Right atrium auricular region (tissue), 2 donors: Measurements from ENCODE around the gene DDX3X. TPM values are rescaled to one million over a fixed set of nuclear protein-coding genes. Genes with fewer than 3 reads are reported as not detected.
"Not testable (repeated sequence)": the region's sequence is repeated elsewhere in the genome, so short reads cannot be mapped to it uniquely, and the experiment has no call there.

Experiments used
- DNase-seq: peaks from one replicate; pipeline ENCODE4 v3.0.0-alpha.2; 2019; ENCODE audit warnings: low spot score
- H3K27ac ChIP-seq, 2 donors: fragments of 200-600 bp; sonication (generic); 1 replicate in 1 of 2; 2 replicates in 1 of 2; pipeline ENCODE4 v1.5.1; 2016 to 2019
- H3K27me3 ChIP-seq, 2 donors: fragments of 200-600 bp; sonication (generic); one replicate each; pipeline versions ENCODE4 v1.5.1 to v1.6.0; 2017 to 2019
- H3K36me3 ChIP-seq: fragments of 200-600 bp; sonication (generic); one replicate; pipeline ENCODE4 v1.5.1; 2016
- H3K4me1 ChIP-seq, 2 donors: fragments of 200-600 bp; sonication (generic); one replicate each; pipeline versions ENCODE4 v1.5.1 to v1.6.0; 2017 to 2019
- H3K4me3 ChIP-seq, 2 donors: fragments of 200-600 bp; sonication (generic); 1 replicate in 1 of 2; 2 replicates in 1 of 2; pipeline ENCODE4 v1.5.1; 2017 to 2019; ENCODE audit warnings: mild to moderate bottlenecking in 1 of 2, moderate library complexity in 1 of 2
- H3K9me3 ChIP-seq, 2 donors: fragments of 200-600 bp; sonication (generic); one replicate each; pipeline ENCODE4 v1.5.1; 2019
- CTCF ChIP-seq, 2 donors: fragments of 200-600 bp; sonication (generic); IDR thresholded peaks; one replicate each; pipeline ENCODE4 v1.5.1; 2019; ENCODE audit warnings: antibody characterized with exemption in 2 of 2
- total RNA-seq, 2 donors: library from RNA; depleted of rRNA; stranded (reverse); fragments of >200 nt; gene quantifications; one replicate each; pipeline ENCODE4 v1.1.0, GENCODE V29; 2016

DDX3X gene
- total RNA-seq, 2 donors from 2014 or later: 150 to 152 TPM

- no peak for DNase-seq
- peaks cover 44% of the 10 kb centered on the region for H3K36me3 ChIP-seq
- H3K9me3 ChIP-seq: no peaks in the 10 kb centered on the region
- no peak overlapping the region for H3K4me3 ChIP-seq
- peaks cover 0 to 11% of the 10 kb centered on the region in 2 donors for H3K4me1 ChIP-seq
- H3K27ac ChIP-seq: peak overlapping the region in 1 of 2 donors; percentile 4
- no peaks in the 10 kb centered on the region for H3K27me3 ChIP-seq
- TF ChIP-seq CTCF (IDR thresholded peaks at IDR 0.05): no peak
Observed at GRCh38 chrX:41350976-41351569, 17.1 kb downstream of the DDX3X start.

GRCh38 chrX:41351923-41352322 is 18.0 kb downstream of the DDX3X start:
- Histone ChIP-seq H3K27me3 (no peaks in the 10 kb centered on the region), H3K27ac (no peak overlapping the region), H3K9me3 (no peaks in the 10 kb centered on the region), H3K36me3 (peaks cover 35% of the 10 kb centered on the region), H3K4me3 (no peak overlapping the region), H3K4me1 (peaks cover 0 to 11% of the 10 kb centered on the region in 2 donors)
- no peak for TF ChIP-seq CTCF (IDR thresholded peaks at IDR 0.05)
- no peak for DNase-seq

GRCh38 chrX:41352329-41352838 is 18.4 kb downstream of the DDX3X start:
- Histone ChIP-seq H3K9me3 (no peaks in the 10 kb centered on the region), H3K27me3 (no peaks in the 10 kb centered on the region), H3K4me1 (peaks cover 0 to 11% of the 10 kb centered on the region in 2 donors), H3K36me3 (peaks cover 31% of the 10 kb centered on the region), H3K4me3 (no peak overlapping the region), H3K27ac (no peak overlapping the region)
- no peak for TF ChIP-seq CTCF (IDR thresholded peaks at IDR 0.05)
- DNase-seq: no peak

GRCh38 chrX:41353985-41354384 is 20.0 kb downstream of the DDX3X start:
- Histone ChIP-seq H3K9me3 (no peaks in the 10 kb centered on the region), H3K36me3 (peaks cover 15% of the 10 kb centered on the region), H3K4me1 (peaks cover 0 to 11% of the 10 kb centered on the region in 2 donors), H3K4me3 (no peak overlapping the region), H3K27ac (no peak overlapping the region), H3K27me3 (no peaks in the 10 kb centered on the region)
- DNase-seq: no peak
- no peak for TF ChIP-seq CTCF (IDR thresholded peaks at IDR 0.05)

GRCh38 chrX:41369152-41369551 is 35.2 kb downstream of the DDX3X start:
- H3K9me3 ChIP-seq: no peaks in the 10 kb centered on the region
- no peaks in the 10 kb centered on the region for H3K4me1 ChIP-seq
- H3K4me3 ChIP-seq: no peak overlapping the region
- no peak for TF ChIP-seq CTCF (IDR thresholded peaks at IDR 0.05)
- no peaks in the 10 kb centered on the region for H3K36me3 ChIP-seq
- H3K27ac ChIP-seq: no peak overlapping the region
- DNase-seq: no peak
- no peaks in the 10 kb centered on the region for H3K27me3 ChIP-seq

- not testable (repeated sequence) for H3K36me3 ChIP-seq, H3K27ac ChIP-seq, H3K4me3 ChIP-seq, H3K27me3 ChIP-seq, H3K4me1 ChIP-seq, DNase-seq, H3K9me3 ChIP-seq
Observed at GRCh38 chrX:41371575-41371974, 37.6 kb downstream of the DDX3X start.
